Keratinocyte (primary cell): ENCODE results near the gene TMEM132C. TPM values are rescaled to one million over a fixed set of nuclear protein-coding genes. Genes with fewer than 3 reads are reported as not detected.

Experiments
- DNase-seq: peaks from one replicate; pipeline ENCODE4 v3.0.0-alpha.2; 2011; ENCODE audit warnings: low read depth, missing footprints, low spot score
- FAIRE-seq: peaks from 2 replicates; lab custom pipeline; 2011; peaks lifted over from hg19 to GRCh38; lab: Jason Lieb, UNC
- H2AFZ ChIP-seq: 2 replicates; pipeline ENCODE4 v1.6.0; 2012; ENCODE audit warnings: low read length, control low read depth, inconsistent platforms; ENCODE audit not compliant: control insufficient read depth
- H3K27ac ChIP-seq: 2 replicates; pipeline ENCODE4 v1.5.1; 2011; ENCODE audit warnings: low read length; ENCODE audit not compliant: control insufficient read depth, insufficient read depth
- H3K27me3 ChIP-seq: 3 replicates; pipeline ENCODE4 v1.6.0; 2011; ENCODE audit warnings: low read length; ENCODE audit not compliant: control insufficient read depth, insufficient read depth; ENCODE audit errors: extremely low read depth
- H3K36me3 ChIP-seq, 2 experiments: 2 replicates in 1 of 2; 3 replicates in 1 of 2; pipeline ENCODE4 v1.5.1; 2011; ENCODE audit warnings: low read length in 2 of 2, mild to moderate bottlenecking in 1 of 2; ENCODE audit not compliant: control insufficient read depth in 2 of 2, insufficient read depth in 2 of 2; ENCODE audit errors: extremely low read depth in 1 of 2
- H3K4me1 ChIP-seq: 3 replicates; pipeline ENCODE4 v1.5.1; 2011; ENCODE audit warnings: low read length; ENCODE audit not compliant: control insufficient read depth, insufficient read depth; ENCODE audit errors: extremely low read depth
- H3K4me2 ChIP-seq: 3 replicates; pipeline ENCODE4 v1.6.0; 2011; ENCODE audit warnings: low read depth, low read length; ENCODE audit not compliant: control insufficient read depth, insufficient read depth; ENCODE audit errors: extremely low read depth
- H3K4me3 ChIP-seq, 3 experiments: fragments of 200-600 bp in 1 of 3; sonication (generic) in 1 of 3; 2 replicates in 2 of 3; 3 replicates in 1 of 3; pipeline ENCODE4 v1.5.1; 2011 to 2016; ENCODE audit warnings: low read length in 3 of 3, mild to moderate bottlenecking in 3 of 3, control low read depth in 2 of 3, inconsistent platforms in 1 of 3, low read depth in 1 of 3, mixed read lengths in 1 of 3, mixed run types in 1 of 3, moderate library complexity in 1 of 3; ENCODE audit not compliant: control insufficient read depth in 2 of 3, insufficient read depth in 2 of 3; ENCODE audit errors: extremely low read depth in 1 of 3
- H3K79me2 ChIP-seq: 2 replicates; pipeline ENCODE4 v1.6.0; 2012; ENCODE audit warnings: low read length; ENCODE audit not compliant: control insufficient read depth, insufficient read depth
- H3K9ac ChIP-seq: 3 replicates; pipeline ENCODE4 v1.6.0; 2011; ENCODE audit warnings: low read length; ENCODE audit not compliant: control insufficient read depth, insufficient read depth; ENCODE audit errors: extremely low read depth
- H3K9me1 ChIP-seq: 3 replicates; pipeline ENCODE4 v1.6.0; 2011; ENCODE audit warnings: low read length; ENCODE audit not compliant: control insufficient read depth, insufficient read depth; ENCODE audit errors: extremely low read depth
- H3K9me3 ChIP-seq: 2 replicates; pipeline ENCODE4 v1.5.1; 2012; ENCODE audit warnings: low read depth, low read length; ENCODE audit not compliant: control insufficient read depth
- H4K20me1 ChIP-seq: 3 replicates; pipeline ENCODE4 v1.6.0; 2011; ENCODE audit warnings: low read length; ENCODE audit not compliant: control insufficient read depth, insufficient read depth; ENCODE audit errors: extremely low read depth
- CTCF ChIP-seq, 3 experiments: IDR thresholded peaks in 1 of 3; conservative IDR thresholded peaks in 1 of 3; optimal IDR thresholded peaks in 1 of 3; 2 replicates in 2 of 3; 3 replicates in 1 of 3; pipeline versions ENCODE3 to v1.5.1; 2011; ENCODE audit warnings: low read length in 3 of 3, mild to moderate bottlenecking in 3 of 3, moderate library complexity in 2 of 3, control low read depth in 1 of 3, inconsistent platforms in 1 of 3; ENCODE audit not compliant: insufficient read depth in 2 of 3; ENCODE audit errors: extremely low read depth in 1 of 3
- EZH2 ChIP-seq: IDR thresholded peaks from one replicate; pipeline ENCODE4 v1.6.1; 2012; ENCODE audit warnings: inconsistent platforms, mild to moderate bottlenecking, low read length, moderate library complexity
- dilution Hi-C: fragments of 300-500 bp; cut with MboI; formaldehyde crosslinking; loops from one replicate; pipeline ENCODE4 v1.7.0; 2020; ENCODE audit warnings: low sequenced_read_pairs; ENCODE audit not compliant: extremely low pct_ligation_motif_present
- polyA plus RNA-seq, 5 experiments: library from polyadenylated mRNA; depleted of rRNA in 3 of 5; stranded (reverse) in 3 of 5; stranded (forward) in 1 of 5; unstranded in 1 of 5; fragments of >200 nt; gene quantifications; 1 replicate in 1 of 5; 2 replicates in 3 of 5; 3 replicates in 1 of 5; pipeline versions ENCODE4 v1.2.1 to v1.2.3, GENCODE V29; 2011 to 2012; ENCODE audit warnings: missing spikeins in 2 of 5, low read depth in 1 of 5, low replicate concordance in 1 of 5

The TMEM132C gene
- polyA plus RNA-seq, 1 donor (not counting 4 experiments of a cell fraction or from before 2014, with no cell fraction given) = not detected

GRCh38 chr12:128657378-128657777 lies 390.4 kb downstream of the TMEM132C start:
- dilution Hi-C loops = no loop called here
- no peak for DNase-seq
- no peaks in the 10 kb centered on the region for H4K20me1 ChIP-seq
- no peak overlapping the region for H3K4me3 ChIP-seq
- no peaks in the 10 kb centered on the region for H3K9me3 ChIP-seq
- TF ChIP-seq CTCF (optimal IDR thresholded peaks at IDR 0.05 in 1 of 3, IDR thresholded peaks at IDR 0.05 in 1 of 3, conservative IDR thresholded peaks at IDR 0.05 in 1 of 3; ENCODE audit: extremely low read depth in 1 of 3, insufficient read depth in 2 of 3, low read length in 3 of 3) (no peak), EZH2 (no peak)
- no peak for FAIRE-seq
- H3K4me2 ChIP-seq = no peak overlapping the region
- H3K9ac ChIP-seq = no peak overlapping the region
- H3K36me3 ChIP-seq = no peaks in the 10 kb centered on the region
- H3K4me1 ChIP-seq = no peaks in the 10 kb centered on the region
- no peaks in the 10 kb centered on the region for H3K27me3 ChIP-seq
- no peak overlapping the region for H2AFZ ChIP-seq
- no peak overlapping the region for H3K27ac ChIP-seq
- H3K79me2 ChIP-seq = no peaks in the 10 kb centered on the region
- H3K9me1 ChIP-seq = no peaks in the 10 kb centered on the region

- Histone ChIP-seq H3K79me2 (no peaks in the 10 kb centered on the region), H2AFZ (no peak overlapping the region), H3K36me3 (no peaks in the 10 kb centered on the region), H3K9me3 (peaks cover 14% of the 10 kb centered on the region), H3K4me1 (no peaks in the 10 kb centered on the region), H3K27ac (no peak overlapping the region), H3K9ac (no peak overlapping the region), H3K4me2 (no peak overlapping the region), H4K20me1 (no peaks in the 10 kb centered on the region), H3K9me1 (no peaks in the 10 kb centered on the region), H3K4me3 (no peak overlapping the region), H3K27me3 (no peaks in the 10 kb centered on the region)
- TF ChIP-seq CTCF (optimal IDR thresholded peaks at IDR 0.05 in 1 of 3, IDR thresholded peaks at IDR 0.05 in 1 of 3, conservative IDR thresholded peaks at IDR 0.05 in 1 of 3; ENCODE audit: extremely low read depth in 1 of 3, insufficient read depth in 2 of 3, low read length in 3 of 3) (no peak), EZH2 (no peak)
- dilution Hi-C loops = no loop called here
- DNase-seq (no peak), FAIRE-seq (no peak)
Observed at GRCh38 chr12:128660532-128661225, 393.7 kb downstream of the TMEM132C start.
